Endometrial microvascular endothelial cells (primary cell): ENCODE results near the gene HIC1. TPM values are rescaled to one million over a fixed set of nuclear protein-coding genes. Genes with fewer than 3 reads are reported as not detected.

ENCODE experiments used
- in situ Hi-C: cut with HindIII; loops from 2 replicates; pipeline ENCODE4 v1.10.0; 2017; ENCODE audit warnings: low sequenced_read_pairs, low pct_unique_long_range_greater_than_20kb; ENCODE audit errors: inconsistent ontology term
- total RNA-seq: library from RNA; depleted of rRNA; stranded (reverse); fragments of >200 nt; gene quantifications from one replicate; pipeline ENCODE4 v1.2.3, GENCODE V29; 2015; ENCODE audit errors: inconsistent ontology term

Gene HIC1
- total RNA-seq, 1 donor from 2014 or later = 27.2 TPM

DNA sequence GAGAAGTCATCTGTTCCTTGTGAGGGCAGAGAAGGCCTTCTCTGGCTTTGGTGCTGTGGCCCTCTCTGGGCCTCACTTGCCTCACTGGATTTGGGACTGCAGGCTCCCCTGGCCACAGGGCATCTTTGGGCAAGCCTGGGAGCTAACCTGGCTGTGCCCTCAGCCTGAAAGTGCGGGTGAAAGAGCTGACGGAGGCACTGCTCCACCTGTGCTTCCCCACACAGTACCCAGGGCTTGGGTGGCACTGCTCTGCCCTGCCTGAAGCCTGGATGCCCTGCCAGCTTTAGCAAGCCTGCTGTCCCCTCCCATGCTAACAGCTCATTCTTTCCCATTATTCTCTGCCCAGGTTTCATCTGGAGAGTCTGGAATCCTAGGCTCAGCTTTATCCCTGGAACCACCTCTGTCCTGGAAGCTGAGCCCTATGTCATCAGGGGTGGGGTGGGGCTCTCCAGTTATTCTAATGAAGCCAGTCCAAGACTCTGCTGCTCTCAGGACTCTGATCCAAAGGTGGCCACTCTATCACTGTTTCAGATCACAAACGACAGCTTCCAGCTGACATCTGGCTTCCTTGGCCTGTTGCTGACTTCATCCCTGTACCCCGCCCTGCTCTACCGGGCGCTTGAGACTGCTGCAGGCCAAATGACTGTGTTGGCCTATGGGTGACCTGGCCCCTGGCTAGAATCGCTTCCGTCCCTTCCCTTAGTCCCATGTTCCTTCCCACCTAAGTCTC is 29.3 kb downstream of the HIC1 start:
- in situ Hi-C loops = no loop called here

DNA sequence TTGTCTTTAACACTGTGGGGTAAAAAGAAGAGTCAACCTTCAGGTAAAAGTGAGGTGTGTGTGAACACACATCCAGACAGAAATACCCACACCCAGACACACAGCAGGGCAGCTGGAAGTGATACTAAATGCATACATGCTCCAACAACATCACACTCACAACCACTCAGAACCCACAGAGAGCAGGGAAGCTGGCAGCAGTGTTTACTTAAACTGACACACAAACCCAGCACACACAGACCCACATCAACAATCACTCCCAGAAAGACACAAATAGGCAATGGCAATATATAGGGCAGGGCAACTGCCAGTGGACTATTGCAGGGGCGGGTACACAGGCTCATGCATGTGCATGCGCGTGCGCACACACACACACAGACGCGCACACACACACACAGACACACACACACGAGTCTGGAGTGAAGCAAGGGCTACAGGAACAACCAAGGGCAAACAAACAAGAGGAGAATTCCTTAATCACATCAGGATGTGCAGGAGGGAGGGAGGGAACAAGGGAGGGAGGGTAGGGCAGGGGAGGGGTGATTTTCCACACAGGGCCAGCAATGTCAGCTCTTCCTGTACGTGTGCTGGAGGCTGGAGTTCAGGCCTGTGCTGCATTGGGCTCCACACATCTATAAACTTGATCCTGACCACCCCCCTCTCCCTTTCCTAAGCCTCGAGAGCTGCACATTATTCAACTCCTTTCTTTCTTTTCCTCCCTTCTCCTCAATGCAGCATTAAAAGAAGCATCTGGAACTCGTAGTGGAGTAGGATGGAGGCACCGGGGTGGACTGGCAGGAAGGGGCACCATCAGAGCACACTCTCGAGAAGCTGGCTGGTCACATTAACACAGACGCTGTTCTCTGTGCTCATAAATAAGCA is 30.1 kb downstream of the HIC1 start:
- in situ Hi-C loops = no loop called here

DNA sequence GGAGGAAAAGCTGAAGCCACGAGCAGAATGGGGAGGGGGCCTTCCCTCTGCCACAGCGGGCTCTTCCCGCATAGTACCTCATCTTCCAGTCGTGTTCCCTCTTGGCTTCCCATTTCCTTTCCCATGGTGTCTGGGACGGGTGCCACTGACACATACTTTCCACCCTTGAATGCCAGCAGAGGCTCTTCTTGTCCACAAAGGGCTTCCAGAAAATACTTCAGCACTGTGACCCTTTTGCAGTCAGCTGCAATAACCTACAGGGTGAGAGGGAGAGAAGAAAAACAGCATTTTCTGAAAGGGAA is 30.7 kb downstream of the HIC1 start:
- in situ Hi-C loops = no loop called here

DNA sequence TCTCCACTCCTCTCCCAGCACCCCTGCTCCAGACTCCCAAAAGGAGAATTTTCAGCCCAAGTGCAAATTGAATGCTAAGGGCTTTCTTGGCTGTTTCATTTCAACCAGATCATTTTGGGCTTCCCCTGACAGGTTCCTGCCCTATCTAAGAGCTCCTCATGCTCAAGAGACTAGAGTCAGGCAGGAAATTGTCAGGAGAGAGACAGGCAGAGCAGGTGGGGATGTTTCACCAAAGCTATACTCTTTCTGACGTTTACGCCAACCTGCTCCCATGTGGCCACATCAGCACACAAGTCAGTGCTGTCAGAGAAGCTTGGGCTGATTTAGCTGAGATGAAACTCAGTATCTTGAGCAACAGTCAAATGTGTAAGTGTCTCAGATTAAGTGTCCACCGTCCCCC is 31.4 kb downstream of the HIC1 start:
- in situ Hi-C loops = no loop called here

DNA sequence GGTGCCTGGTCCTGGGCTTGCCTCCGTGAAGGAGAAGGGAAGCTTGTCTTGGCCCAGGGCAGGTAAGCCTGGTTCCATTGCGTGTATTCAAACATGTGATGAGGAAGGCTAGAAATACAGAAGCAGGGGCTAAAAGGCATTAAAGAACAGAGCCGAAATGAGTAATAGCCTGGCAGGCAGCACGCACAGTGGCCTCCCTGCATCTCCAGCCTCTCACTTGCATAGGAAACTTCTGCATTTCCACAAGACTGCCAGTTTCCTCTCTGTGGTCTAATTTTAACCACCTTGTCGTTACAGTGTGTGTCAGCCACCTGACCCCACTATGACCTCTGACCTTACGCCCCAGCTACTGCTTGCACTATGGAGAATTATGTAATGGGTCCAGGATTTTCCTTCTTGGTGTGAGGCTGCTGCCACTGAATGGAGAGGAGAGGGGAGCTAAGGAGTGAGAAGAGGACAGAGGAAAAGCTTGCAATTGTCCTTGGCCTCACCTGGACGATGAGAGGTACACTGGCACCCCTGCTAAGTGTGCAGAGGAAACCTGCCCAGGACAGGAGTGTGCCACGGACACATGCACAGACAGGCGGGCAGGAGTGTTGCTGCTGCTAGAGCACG is 32.8 kb downstream of the HIC1 start:
- in situ Hi-C loops = no loop called here

DNA sequence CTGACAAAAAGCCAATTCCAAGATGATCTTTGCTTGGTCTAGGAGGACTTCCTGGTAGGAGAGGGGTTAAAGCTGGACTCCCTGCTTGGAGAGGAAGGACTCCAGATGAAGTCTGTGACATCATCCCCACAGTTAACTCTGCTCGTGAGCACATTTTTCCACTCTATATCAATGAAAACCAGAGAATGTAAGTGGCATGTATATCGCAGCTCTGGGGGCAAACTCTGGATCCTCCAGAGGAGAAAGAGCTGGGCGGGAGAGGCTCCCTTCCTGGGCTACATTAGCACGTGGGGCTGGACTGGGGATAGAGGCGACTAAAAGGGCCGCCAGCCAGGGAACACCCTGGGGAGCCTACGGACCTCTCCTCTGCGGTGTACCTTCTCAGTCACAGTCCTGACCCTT is 34.1 kb downstream of the HIC1 start:
- in situ Hi-C loops = no loop called here

DNA sequence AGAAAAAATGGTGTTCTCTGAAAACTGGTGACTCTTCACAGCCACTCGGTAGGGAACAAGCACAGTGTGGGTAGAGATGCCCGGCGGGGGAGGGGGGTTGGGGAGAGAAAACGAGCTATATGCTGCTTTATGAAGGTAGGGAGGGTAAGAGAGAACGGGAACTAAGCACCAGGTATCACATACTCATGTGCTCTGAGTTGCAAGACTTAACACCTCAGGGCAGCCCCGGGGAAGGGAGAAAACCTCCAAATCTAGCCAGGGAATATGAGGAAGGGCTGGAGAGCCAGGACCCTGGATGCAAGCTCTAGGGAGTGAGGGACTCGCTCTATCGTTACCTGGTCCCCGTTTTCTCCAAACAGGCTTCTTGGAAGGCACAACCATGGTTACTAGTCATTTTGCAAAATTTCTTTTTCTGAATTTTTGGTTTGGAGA is 35.3 kb downstream of the HIC1 start:
- in situ Hi-C loops = no loop called here

DNA sequence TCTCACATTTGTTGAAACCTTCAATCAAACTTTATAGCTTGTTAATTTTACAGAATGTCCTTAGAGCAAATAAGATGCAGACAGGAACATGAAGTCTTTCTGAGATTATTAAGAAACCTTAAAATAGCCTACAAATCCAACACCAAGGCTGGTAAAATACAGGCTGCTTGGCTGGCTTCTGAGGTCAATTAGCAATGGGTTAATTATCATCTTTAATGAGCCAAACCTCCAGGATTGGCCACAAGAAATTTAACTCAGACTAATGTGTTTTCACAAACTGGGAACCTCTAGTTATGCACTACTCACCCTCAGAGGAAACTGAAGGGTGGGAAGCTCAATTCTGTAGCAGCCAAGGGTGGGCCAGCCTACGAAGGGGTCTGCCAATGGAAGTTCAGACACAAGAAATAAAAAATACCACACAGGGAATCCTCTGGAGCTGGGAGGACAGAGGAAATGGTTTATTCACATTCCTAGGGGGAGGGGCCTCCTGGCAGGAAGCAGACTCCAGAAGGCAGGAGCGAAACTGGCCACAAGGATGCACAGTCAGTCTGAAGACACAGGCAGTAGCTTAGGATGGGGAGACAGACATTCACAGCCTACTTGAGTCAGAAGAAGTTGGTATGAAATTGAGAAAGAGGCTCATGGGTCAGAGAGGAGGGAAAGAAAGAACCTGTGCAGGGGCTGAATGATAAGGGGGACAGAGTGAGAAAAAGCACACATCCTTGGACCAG is 36.1 kb downstream of the HIC1 start:
- in situ Hi-C loops = no loop called here

DNA sequence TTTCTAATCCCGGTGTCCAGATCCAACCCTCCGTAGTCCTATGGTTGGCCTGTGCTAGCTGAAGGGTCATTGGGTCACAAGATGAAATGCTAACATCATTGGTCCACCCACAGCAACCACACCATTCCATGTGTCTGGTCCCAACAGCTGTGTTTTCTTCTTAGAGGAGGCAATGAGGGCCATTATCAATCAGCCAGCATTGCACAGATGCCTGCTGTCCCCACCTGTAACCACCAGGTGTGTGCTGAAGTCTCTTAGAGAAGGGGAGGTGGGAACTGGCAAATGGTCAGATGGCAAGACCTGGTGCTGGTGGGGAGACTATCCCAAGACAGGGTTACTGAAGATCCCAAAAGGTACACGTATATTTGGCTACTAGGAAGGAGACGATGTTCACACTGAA is 37.4 kb downstream of the HIC1 start:
- in situ Hi-C loops = no loop called here

DNA sequence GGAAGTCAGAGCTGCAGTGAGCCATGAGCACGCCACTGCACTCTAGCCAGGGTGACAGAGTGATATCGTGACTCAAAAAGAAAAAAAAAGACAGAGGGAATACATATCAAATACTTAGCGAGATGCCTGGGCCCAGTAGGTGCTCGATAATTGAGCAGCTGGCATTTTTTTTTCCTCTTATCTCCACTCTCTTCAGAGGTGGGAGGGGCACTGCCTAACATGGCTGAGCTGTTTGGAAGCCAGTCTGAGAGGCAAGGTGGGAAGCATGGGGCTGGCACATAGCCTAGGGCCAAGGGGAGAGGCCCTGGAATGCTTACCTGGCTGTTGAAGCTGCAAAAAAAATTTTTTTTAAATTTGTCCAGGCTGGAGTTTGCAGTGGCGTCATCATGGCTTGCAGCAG is 38.4 kb downstream of the HIC1 start:
- in situ Hi-C loops = no loop called here

DNA sequence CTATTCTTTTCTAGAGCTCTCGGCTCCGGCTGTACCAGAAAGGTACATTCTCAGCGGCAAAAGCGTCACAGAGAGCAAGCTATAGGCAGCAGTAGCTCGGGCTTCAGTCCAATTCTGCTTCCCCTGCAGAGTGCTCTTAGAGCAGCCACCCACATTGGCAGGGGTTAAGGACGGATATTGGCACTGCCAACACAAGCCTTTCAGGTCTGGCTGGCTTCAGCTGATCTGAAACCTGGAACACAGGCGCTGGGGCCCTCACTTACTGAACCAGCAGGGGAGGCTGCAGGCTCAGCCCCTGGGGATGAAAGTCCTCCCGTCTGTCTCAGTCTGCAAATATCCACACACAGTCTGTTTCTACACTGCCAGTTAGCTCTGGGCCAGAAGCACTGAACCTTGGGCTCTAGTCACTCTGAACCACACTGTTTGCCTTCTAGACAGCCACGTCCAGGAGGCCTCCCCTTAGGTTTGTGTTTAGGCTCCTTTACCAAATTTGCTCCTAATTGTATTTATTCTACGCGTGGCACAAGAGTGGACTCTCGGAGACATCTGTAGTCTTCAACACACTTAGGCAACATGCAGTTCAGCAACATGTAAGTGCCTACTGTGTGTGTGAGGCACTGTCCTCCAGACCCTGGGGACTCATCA is 40.1 kb downstream of the HIC1 start:
- in situ Hi-C loops = no loop called here

DNA sequence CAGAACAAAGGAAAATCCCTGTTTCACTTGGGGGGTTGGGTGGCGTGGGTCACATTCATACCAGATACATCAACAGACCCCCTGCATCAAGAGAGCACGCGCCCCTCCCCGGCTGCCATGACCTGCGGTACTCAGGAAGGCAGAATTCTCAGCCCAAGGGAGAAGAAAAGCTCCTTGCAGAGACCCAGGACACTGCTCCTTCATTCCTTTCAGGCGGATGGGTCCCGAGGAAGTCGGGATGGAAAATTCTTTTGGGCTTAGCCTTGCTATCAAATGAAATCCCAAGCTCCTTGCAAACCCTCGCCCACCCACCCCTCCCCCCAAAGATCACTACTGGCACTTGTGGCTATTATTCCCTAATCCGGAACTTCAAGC is 40.6 kb downstream of the HIC1 start:
- in situ Hi-C loops = no loop called here

DNA sequence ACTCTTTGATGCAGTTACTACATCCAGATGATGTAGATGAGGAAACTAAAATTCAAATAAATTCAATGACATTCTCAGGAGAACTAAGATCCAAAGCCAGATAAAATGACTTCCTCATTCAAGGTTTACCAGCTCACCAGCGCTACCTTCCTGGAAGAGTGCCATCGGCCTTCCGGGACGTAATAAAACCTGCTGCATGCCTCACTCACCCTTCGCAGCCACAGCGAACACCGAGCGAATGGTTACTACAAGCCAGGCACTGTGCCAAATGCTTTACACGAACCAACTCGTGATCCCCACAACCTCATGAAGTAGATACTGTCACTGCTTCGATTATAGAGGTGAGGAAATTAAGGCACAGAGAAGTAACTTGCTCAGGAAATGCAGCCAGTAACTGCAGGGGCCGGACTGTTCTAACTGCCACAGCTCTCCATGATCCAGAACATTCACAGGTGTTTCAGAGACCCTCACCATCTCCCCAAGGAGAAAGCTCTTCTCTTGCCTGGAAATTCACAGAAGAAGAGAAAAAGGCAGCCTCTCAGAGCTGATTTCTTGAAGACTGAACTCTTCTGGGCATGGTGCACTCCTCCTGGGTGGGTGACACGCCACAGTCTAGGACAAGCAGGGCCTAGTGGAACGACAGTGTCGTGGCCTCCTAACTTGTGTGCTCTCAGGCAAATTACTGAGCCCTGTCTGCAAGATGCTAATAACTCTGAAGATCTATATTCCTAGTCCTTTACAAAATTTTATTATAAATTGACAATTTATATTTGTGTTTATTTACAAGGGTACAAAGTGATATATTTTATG is 46.8 kb downstream of the HIC1 start:
- in situ Hi-C loops = no loop called here

DNA sequence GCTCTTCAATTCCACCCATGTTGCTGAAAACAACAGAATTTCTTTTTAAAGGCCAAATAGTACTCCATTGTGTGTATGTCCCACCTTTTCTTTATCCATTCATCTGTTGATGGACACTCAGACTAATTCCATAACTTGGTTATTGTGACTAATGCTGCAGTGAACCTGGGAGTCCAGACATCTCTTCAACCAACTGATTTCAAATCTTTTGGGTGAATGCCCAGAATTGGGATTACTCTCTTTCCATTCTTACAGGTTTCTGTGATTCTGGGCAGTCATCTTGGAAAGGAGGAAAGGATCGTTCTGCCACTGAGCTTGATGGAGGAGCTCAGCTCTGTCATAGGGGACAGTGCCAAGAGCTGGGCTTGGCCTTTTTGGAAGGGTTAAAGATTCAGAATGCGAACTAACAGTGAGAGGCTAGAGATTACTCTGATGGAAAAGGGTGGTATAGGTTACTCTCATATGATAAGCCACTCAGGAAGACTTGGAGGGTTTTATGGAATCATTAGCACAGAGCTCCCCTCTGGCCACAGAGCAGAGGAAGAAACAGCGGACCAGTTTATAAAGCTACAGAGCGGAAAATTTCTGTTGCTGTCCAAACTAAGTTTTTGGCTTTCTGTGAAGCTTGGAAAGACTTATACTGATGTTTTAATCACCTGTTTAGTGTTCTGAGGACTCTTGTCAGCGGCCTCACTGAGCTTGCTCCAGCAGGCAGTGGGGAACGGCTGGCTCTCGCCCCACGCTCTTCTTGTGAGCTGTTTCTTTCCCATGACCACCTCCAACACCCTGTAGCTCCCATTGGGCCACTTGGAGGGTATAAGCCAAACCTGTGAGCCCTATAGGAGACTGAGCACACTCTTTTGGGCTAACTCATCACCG is 48.3 kb downstream of the HIC1 start:
- in situ Hi-C loops = no loop called here

DNA sequence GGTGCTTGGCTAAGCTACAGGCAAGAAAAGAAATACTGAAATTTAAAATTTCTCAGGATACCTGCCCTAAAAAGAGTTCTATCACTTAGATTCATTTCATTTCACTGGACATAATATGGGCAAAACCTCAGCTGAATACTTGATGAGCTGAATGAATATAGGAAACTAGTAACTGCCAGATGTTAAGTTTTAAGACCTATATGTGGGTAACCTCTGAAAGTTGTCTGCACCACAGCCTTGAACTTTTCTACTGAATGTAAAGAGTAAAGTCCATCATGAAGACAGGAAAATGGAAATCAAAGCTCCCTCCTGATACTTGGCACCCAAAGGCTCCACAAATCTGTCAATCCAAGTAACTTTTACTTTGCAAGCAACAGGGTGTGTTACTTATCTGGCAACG is 50.8 kb downstream of the HIC1 start:
- in situ Hi-C loops = no loop called here

DNA sequence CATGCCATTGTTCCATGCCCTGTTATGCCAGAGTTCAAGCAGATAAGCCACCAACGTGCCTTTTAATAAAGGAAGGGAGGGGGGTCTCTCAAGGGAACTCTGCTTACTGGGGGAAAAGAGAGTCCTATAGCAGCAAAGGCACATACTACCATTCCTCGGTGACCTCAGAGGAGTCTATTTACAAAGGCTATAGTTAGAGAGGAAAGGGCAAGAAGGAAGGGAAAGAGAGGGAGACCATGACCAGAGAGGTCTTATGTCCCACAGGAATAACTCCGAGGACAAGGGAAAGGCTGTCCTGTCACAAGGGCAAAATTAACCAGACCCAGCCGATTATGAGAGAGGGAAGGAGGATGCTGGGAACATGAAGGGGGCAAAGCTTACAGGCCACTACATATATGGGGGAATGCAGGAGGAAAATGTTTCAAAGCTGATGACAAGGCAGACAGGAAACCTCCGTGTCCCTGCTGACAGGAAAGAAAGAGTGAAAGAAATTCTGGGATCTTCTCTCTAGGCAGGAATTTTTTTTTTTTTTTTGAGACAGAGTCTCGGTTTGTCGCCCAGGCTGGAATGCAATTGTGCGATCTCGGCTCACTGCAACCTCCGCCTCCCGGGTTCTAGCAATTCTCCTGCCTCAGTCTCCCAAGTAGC is 51.5 kb downstream of the HIC1 start:
- in situ Hi-C loops = no loop called here

DNA sequence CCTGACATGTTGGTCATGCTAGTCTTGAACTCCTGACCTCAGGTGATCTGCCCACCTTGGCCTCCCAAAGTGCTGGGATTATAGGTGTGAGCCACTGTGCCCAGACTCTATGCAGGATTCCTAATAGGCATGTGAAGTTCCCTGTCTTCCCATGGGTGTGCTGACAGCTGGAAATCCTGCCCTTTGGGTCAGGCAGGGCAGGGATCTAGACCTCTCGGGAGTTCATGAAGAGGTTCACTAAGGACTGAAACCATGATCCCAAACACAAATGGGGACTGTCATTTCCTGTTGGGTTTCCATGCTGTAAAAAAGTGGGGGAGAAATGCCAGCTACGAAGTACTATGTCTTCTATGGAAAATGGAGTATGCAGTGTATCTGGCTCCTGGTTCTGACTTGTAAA is 52.1 kb downstream of the HIC1 start:
- in situ Hi-C loops = no loop called here
